Naive thymus-derived CD8-positive, alpha-beta T cell (primary cell): ENCODE data around the gene CRABP1. TPM values are rescaled to one million over a fixed set of nuclear protein-coding genes. Genes with fewer than 3 reads are reported as not detected.

Experiments used
- ATAC-seq, 2 donors: fragments of 150-1000 bp; cut with Tn5 transposase in 1 of 2; sonication (Bioruptor Pico), chemical (Tn5 transposase) in 1 of 2; 1 replicate in 1 of 2; 2 replicates in 1 of 2; pipeline ENCODE4 v1.10.0; 2021; ENCODE audit warnings: mild to moderate bottlenecking in 2 of 2, moderate library complexity in 2 of 2
- POLR2A ChIA-PET: fragments of 350-600 bp; sonication (Branson Sonifier 250); formaldehyde crosslinking; loops from one replicate; lab custom pipeline; 2021; ENCODE audit warnings: antibody characterized with exemption; lab: Charles Lee
- DNase-seq, 10 donors: peaks; one replicate each; pipeline versions ENCODE4 v3.0.0 to v3.0.0-alpha.2; 2020 to 2022
- H3K27ac Mint-ChIP-seq, 10 donors: one replicate each; pipeline ENCODE4 v1.8.0; 2020 to 2022; ENCODE audit warnings: mild to moderate bottlenecking in 10 of 10, mixed read lengths in 10 of 10, moderate library complexity in 4 of 10, inconsistent platforms in 1 of 10
- H3K27me3 Mint-ChIP-seq, 5 donors: one replicate each; pipeline ENCODE4 v1.8.0; 2021 to 2022; ENCODE audit warnings: mixed read lengths in 5 of 5
- H3K36me3 Mint-ChIP-seq, 3 donors: one replicate each; pipeline ENCODE4 v1.8.0; 2020 to 2022; ENCODE audit warnings: mixed read lengths in 3 of 3, mild to moderate bottlenecking in 2 of 3, inconsistent platforms in 1 of 3
- H3K4me1 Mint-ChIP-seq, 4 donors: one replicate each; pipeline ENCODE4 v1.8.0; 2021 to 2022; ENCODE audit warnings: mixed read lengths in 4 of 4
- H3K4me3 Mint-ChIP-seq, 10 donors: one replicate each; pipeline ENCODE4 v1.8.0; 2020 to 2022; ENCODE audit warnings: mild to moderate bottlenecking in 10 of 10, mixed read lengths in 10 of 10, moderate library complexity in 6 of 10, inconsistent platforms in 1 of 10
- H3K9me3 Mint-ChIP-seq, 9 donors: one replicate each; pipeline ENCODE4 v1.8.0; 2020 to 2022; ENCODE audit warnings: mixed read lengths in 9 of 9, mild to moderate bottlenecking in 3 of 9, inconsistent platforms in 1 of 9, moderate library complexity in 1 of 9
- polyA plus RNA-seq, 3 donors: library from polyadenylated mRNA; unstranded; fragments of 300-500 nt; fragmentation: Illumina TruSeq; gene quantifications; one replicate each; pipeline ENCODE4 v1.2.3, GENCODE V29; 2021
- total RNA-seq, 8 experiments: library from RNA in 2 of 8; stranded (reverse) in 2 of 8; gene quantifications; one replicate each; pipeline ENCODE4 v1.2.3 and lab custom pipeline; 2021 to 2026

The CRABP1 gene
- total and polyA plus RNA-seq, 5 experiments from 2014 or later = not detected

GRCh38 chr15:78392430-78392829 is 52.3 kb downstream of the CRABP1 start:
- Mint-ChIP-seq H3K27me3 (peaks cover 0 to 10% (median 0%) of the 10 kb centered on the region in 5 donors), H3K36me3 (no peaks in the 10 kb centered on the region), H3K9me3 (no peaks in the 10 kb centered on the region), H3K4me1 (no peaks in the 10 kb centered on the region), H3K4me3 (no peak overlapping the region), H3K27ac (no peak overlapping the region)
- POLR2A ChIA-PET = no interaction called here
- ATAC-seq (no peak), DNase-seq (no peak)

DNA sequence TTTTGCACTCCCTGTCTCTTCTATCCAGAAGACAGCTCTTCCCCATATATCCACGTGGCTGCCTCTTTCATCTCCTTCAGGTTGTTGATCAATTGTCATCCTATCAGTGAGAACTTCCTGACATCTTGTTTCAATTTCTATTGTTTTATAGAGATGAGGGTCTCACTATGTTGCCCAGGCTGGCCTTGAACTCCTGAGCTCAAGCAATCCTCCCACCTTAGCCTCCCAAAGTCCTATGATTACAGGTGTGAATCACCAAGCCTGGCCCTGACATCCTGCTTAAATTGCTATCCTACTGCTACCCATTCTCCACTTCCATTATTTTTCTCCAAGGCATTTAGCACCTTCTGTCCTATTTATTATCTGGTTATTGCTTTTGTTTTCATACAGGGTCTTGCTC is 53.0 kb downstream of the CRABP1 start:
- peaks cover 0 to 8% (median 0%) of the 10 kb centered on the region in 5 donors for H3K27me3 Mint-ChIP-seq
- no peak for DNase-seq
- no peaks in the 10 kb centered on the region for H3K4me1 Mint-ChIP-seq
- POLR2A ChIA-PET = no interaction called here
- no peaks in the 10 kb centered on the region for H3K36me3 Mint-ChIP-seq
- no peak overlapping the region for H3K27ac Mint-ChIP-seq
- H3K4me3 Mint-ChIP-seq = no peak overlapping the region
- H3K9me3 Mint-ChIP-seq = no peaks in the 10 kb centered on the region
- no peak for ATAC-seq

DNA sequence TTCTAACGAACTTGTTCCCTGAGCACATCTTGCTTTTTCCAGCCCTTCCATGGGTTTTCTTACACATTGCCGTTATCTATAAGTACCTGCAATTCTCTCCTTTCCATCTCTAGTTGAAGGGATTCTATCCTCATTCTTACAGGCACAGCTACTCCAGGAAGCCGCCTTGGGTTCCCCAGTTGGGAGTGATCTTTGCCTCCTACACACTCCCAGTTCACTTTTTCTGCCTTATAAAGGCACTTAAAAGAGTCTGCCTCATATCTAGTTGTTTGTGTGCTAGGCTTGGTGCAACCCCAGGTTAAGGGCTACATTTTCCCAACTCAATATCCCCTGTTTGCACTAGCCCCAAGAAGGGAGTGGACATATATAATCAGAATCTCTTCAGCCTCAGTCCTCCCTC is 53.9 kb downstream of the CRABP1 start:
- DNase-seq (no peak), ATAC-seq (no peak)
- Mint-ChIP-seq H3K4me3 (no peak overlapping the region), H3K4me1 (no peaks in the 10 kb centered on the region), H3K36me3 (no peaks in the 10 kb centered on the region), H3K27ac (no peak overlapping the region), H3K27me3 (peaks cover 0 to 5% (median 0%) of the 10 kb centered on the region in 5 donors), H3K9me3 (no peaks in the 10 kb centered on the region)
- POLR2A ChIA-PET = interaction anchor here (0.7 kb wide), 1 partner anchor 17 kb away, joined by 5 read pairs; no protein-coding TSS in a partner anchor

DNA sequence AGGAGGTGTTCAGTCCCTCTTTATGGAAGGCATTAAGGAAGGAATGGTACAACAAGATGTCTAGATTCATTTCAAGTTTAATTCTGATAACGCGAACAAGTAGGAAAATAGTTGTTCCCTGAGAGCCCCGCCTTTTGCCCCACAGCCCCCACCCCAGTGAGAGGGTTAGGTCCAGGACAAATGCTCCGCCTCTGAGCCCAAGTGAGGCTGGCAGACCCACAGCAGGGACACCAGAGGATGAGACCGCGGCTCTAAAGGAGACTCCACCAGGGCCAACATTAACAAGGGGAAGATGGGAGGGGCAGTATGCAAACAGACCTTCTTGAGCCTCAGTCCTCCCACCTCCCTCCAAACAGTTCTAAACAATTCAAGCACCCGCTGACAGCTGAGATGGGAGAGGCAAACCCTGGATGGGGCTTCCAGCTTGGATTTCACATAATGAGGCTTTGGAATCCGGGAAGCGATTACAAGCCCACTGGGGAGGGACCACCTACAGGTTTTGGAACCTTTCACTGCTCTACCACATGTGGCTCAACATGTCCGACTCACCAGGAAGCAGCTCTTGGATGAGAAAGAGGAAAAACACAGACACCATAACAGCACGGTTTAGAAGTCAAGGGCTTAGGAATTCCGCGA is 54.9 kb downstream of the CRABP1 start:
- Mint-ChIP-seq H3K27ac (no peak overlapping the region), H3K9me3 (no peaks in the 10 kb centered on the region), H3K4me1 (no peaks in the 10 kb centered on the region), H3K27me3 (peaks cover 0 to 4% (median 0%) of the 10 kb centered on the region in 5 donors), H3K36me3 (no peaks in the 10 kb centered on the region), H3K4me3 (no peak overlapping the region)
- POLR2A ChIA-PET = no interaction called here
- no peak for DNase-seq
- ATAC-seq = no peak

GRCh38 chr15:78396186-78396814 is 56.1 kb downstream of the CRABP1 start:
- no peak overlapping the region for H3K4me3 Mint-ChIP-seq

DNA sequence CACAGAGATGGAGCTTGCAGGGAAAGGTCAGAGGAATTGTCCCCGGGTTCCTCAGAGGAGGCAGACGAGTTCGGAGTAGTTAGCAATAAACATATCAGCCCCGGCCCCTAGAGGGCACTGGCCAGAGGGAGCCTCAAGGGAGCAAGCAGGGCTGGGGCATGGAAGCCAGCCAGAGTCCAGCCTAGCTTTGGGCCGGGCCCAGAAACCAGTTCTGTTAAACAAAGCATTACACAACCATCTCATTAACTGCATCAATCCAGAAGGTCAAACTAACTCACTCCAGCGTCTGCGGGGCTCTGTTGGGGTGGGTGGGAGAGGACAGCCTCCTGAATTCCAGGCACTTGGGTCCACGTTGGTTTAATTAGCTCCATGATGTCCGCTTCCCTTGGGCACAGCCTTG is 56.8 kb downstream of the CRABP1 start:
- ATAC-seq (no peak), DNase-seq (no peak)
- H3K36me3 Mint-ChIP-seq = no peaks in the 10 kb centered on the region
- H3K9me3 Mint-ChIP-seq = no peaks in the 10 kb centered on the region
- no peak overlapping the region for H3K27ac Mint-ChIP-seq
- H3K4me1 Mint-ChIP-seq = no peaks in the 10 kb centered on the region
- H3K27me3 Mint-ChIP-seq = peaks cover 0 to 7% (median 0%) of the 10 kb centered on the region in 5 donors
- POLR2A ChIA-PET = no interaction called here
- no peak overlapping the region for H3K4me3 Mint-ChIP-seq

More at GRCh38 chr15:78396186-78396814, 56.1 kb downstream of the CRABP1 start:
- ATAC-seq = no peak
- no peaks in the 10 kb centered on the region for H3K9me3 Mint-ChIP-seq
- H3K36me3 Mint-ChIP-seq = no peaks in the 10 kb centered on the region
- H3K27ac Mint-ChIP-seq = no peak overlapping the region
- no peaks in the 10 kb centered on the region for H3K4me1 Mint-ChIP-seq
- POLR2A ChIA-PET = no interaction called here
- no peak for DNase-seq
- peaks cover 0 to 7% (median 0%) of the 10 kb centered on the region in 5 donors for H3K27me3 Mint-ChIP-seq

- Mint-ChIP-seq H3K9me3 (no peaks in the 10 kb centered on the region), H3K27ac (no peak overlapping the region), H3K4me3 (no peak overlapping the region), H3K36me3 (no peaks in the 10 kb centered on the region), H3K27me3 (peaks cover 0 to 7% (median 0%) of the 10 kb centered on the region in 5 donors), H3K4me1 (no peaks in the 10 kb centered on the region)
- no peak for ATAC-seq
- POLR2A ChIA-PET = no interaction called here
- no peak for DNase-seq
Measured at GRCh38 chr15:78397382-78397781, 57.2 kb downstream of the CRABP1 start.

Other genes with a start within 250 kb of the CRABP1 start
- not detected for gene SH2D7, start 247.8 kb upstream of the CRABP1 start, total RNA-seq
- under 1 TPM in 1 of 3 donors, not detected in 2; 0.19 TPM for gene SH2D7, start 247.8 kb upstream of the CRABP1 start, polyA plus RNA-seq
- 1 to 10 TPM; 1.2 to 1.6 TPM for gene CIB2, start 208.9 kb upstream of the CRABP1 start, total RNA-seq
- 1 to 10 TPM; 1.4 to 3.4 (median 2.5) TPM for gene CIB2, start 208.9 kb upstream of the CRABP1 start, polyA plus RNA-seq
- 10 to 100 TPM; 52.0 to 52.2 TPM for gene IDH3A, start 191.0 kb upstream of the CRABP1 start, total RNA-seq
- 10 to 100 TPM; 40.1 to 46.3 (median 42.3) TPM for gene IDH3A, start 191.0 kb upstream of the CRABP1 start, polyA plus RNA-seq
- gene ACSBG1, start 105.8 kb upstream of the CRABP1 start, total RNA-seq = not detected
- gene ACSBG1, start 105.8 kb upstream of the CRABP1 start, polyA plus RNA-seq = under 1 TPM in 2 of 3 donors, not detected in 1; 0.05 to 0.11 TPM
- 10 to 100 TPM; 51.4 to 55.1 TPM for gene DNAJA4, start 75.8 kb upstream of the CRABP1 start, total RNA-seq
- gene DNAJA4, start 75.8 kb upstream of the CRABP1 start, polyA plus RNA-seq = 10 to 100 TPM in 1 of 3 donors, 1 to 10 TPM in 2; 7.9 to 15.6 (median 9.1) TPM
- 10 to 100 TPM; 45.3 to 49.7 TPM for gene SKIC8, start 40.7 kb upstream of the CRABP1 start, total RNA-seq
- 100 to 1,000 TPM in 2 of 3 donors, 10 to 100 TPM in 1; 98.8 to 117 (median 107) TPM for gene SKIC8, start 40.7 kb upstream of the CRABP1 start, polyA plus RNA-seq
- 10 to 100 TPM; 68.6 to 77.4 TPM for gene IREB2, start 97.9 kb downstream of the CRABP1 start, total RNA-seq
- 10 to 100 TPM; 15.7 to 23.1 (median 16.6) TPM for gene IREB2, start 97.9 kb downstream of the CRABP1 start, polyA plus RNA-seq
- 1 to 10 TPM; 3.6 to 3.8 TPM for gene HYKK, start 167.2 kb downstream of the CRABP1 start, total RNA-seq
- 1 to 10 TPM; 3.0 to 5.9 (median 4.1) TPM for gene HYKK, start 167.2 kb downstream of the CRABP1 start, polyA plus RNA-seq
- gene PSMA4, start 200.1 kb downstream of the CRABP1 start, total RNA-seq = 10 to 100 TPM; 87.0 to 92.5 TPM
- 100 to 1,000 TPM; 170 to 218 (median 190) TPM for gene PSMA4, start 200.1 kb downstream of the CRABP1 start, polyA plus RNA-seq
- 1 to 10 TPM; 1.3 TPM for gene CHRNA5, start 225.2 kb downstream of the CRABP1 start, total RNA-seq
- gene CHRNA5, start 225.2 kb downstream of the CRABP1 start, polyA plus RNA-seq = under 1 TPM in 2 of 3 donors, not detected in 1; 0.34 to 0.47 TPM